Erythroblast (primary cell): Measurements from ENCODE around the gene GBF1.

ENCODE experiments used
- GATA1 ChIP-seq: IDR thresholded peaks from 2 replicates; pipeline ENCODE4 v1.6.1; 2011; ENCODE audit warnings: low read depth, mild to moderate bottlenecking, control low read depth, low read length, moderate library complexity
- POLR2A ChIP-seq: IDR thresholded peaks from 2 replicates; pipeline ENCODE4 v1.6.1; 2011; ENCODE audit warnings: mild to moderate bottlenecking, low read length

DNA sequence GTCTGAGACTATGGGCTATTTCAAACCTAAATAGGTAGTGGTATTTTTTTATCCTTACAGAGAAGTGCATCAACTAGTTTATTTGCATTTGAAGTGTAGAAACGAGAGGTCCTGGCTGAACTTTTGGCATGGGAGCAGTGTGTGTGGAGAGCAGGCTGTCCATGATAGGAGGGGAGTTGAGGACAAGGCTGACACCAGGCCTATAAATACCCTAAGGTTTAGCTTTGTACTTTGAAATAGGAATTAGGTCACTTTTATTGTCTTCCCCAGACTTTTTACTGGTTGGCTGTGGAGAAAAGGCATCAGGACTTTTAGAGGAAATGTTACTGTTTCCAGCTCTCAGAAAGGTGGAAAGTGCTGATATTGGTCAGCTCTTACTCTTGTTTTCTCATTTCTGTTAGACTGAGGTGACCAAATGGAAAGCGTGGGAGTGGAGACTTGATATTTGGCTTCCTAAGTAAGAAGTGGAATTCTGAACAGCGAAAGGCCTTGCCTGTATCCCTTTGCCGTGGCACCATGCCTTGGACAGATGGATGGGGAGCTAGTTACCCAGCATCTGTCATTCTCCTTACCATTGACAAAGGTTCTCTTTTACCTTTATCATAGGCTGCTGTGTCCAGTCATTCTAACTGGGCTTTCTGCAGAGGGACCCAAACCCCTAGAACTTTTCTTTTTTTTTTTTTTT, 46.0 kb downstream of the GBF1 start:
- TF ChIP-seq POLR2A (no peak), GATA1 (no peak)
